CD4-positive, alpha-beta T cell treated with Interleukin-4 for 4 hours (primary cell): ENCODE measurements around the gene LMNA.
"Not testable (repeated sequence)": the region's sequence is repeated elsewhere in the genome, so short reads cannot be mapped to it uniquely, and the experiment has no call there.

Experiments used
- DNase-seq: peaks from one replicate; pipeline ENCODE4 v3.0.0-alpha.2; 2020

Gene LMNA

GRCh38 chr1:156114101-156114918 lies at the start of gene LMNA:
LMNA (plus strand) TSS chr1:156114711; CDS start chr1:156114919, 208 bp downstream.
- peak; percentile 94 for DNase-seq

GRCh38 chr1:156065212-156065611 lies 49.3 kb upstream of the LMNA start:
- DNase-seq: no peak

- DNase-seq: no peak
Measured at GRCh38 chr1:156065871-156066270, 48.6 kb upstream of the LMNA start.

GRCh38 chr1:156067262-156067661 lies 47.2 kb upstream of the LMNA start:
- no peak for DNase-seq

GRCh38 chr1:156069490-156070455 lies 44.7 kb upstream of the LMNA start:
- DNase-seq: no peak

GRCh38 chr1:156070548-156070947 lies 44.0 kb upstream of the LMNA start:
- DNase-seq: no peak

GRCh38 chr1:156071332-156071816 lies 43.1 kb upstream of the LMNA start:
- not testable (repeated sequence) for DNase-seq

GRCh38 chr1:156072251-156072650 lies 42.3 kb upstream of the LMNA start:
- no peak for DNase-seq

- DNase-seq: no peak
Measured at GRCh38 chr1:156073110-156073687, 41.3 kb upstream of the LMNA start.

GRCh38 chr1:156073740-156074139 lies 40.8 kb upstream of the LMNA start:
- no peak for DNase-seq

- no peak for DNase-seq
Measured at GRCh38 chr1:156074661-156075060, 39.9 kb upstream of the LMNA start.

- DNase-seq: no peak
Measured at GRCh38 chr1:156075162-156075561, 39.3 kb upstream of the LMNA start.

GRCh38 chr1:156075775-156076204 lies 38.7 kb upstream of the LMNA start:
- no peak for DNase-seq

- DNase-seq: no peak
Measured at GRCh38 chr1:156076609-156077429, 37.7 kb upstream of the LMNA start.

GRCh38 chr1:156077430-156077760 lies 37.1 kb upstream of the LMNA start:
- no peak for DNase-seq

- DNase-seq: no peak
Measured at GRCh38 chr1:156078728-156079127, 35.8 kb upstream of the LMNA start.

GRCh38 chr1:156079762-156080161 lies 34.7 kb upstream of the LMNA start:
- no peak for DNase-seq

GRCh38 chr1:156080241-156080862 lies 34.2 kb upstream of the LMNA start:
- no peak for DNase-seq

GRCh38 chr1:156080863-156081179 lies 33.7 kb upstream of the LMNA start:
- no peak for DNase-seq

GRCh38 chr1:156081180-156081916 lies 33.2 kb upstream of the LMNA start:
- no peak for DNase-seq

- DNase-seq: no peak
Measured at GRCh38 chr1:156081917-156082308, 32.6 kb upstream of the LMNA start.
